Ovary (tissue), 3 donors: Measurements from ENCODE around the gene TXNDC15.

ENCODE experiments used
- CTCF ChIP-seq, 3 donors: fragments of 450-650 bp in 2 of 3; fragments of 200-600 bp in 1 of 3; IDR thresholded peaks; one replicate each; pipeline versions ENCODE4 v1.5.1 to v1.8.0; 2016 to 2022; ENCODE audit warnings: antibody characterized with exemption in 3 of 3, mild to moderate bottlenecking in 1 of 3
- EP300 ChIP-seq: sonication (generic); formaldehyde crosslinking; IDR thresholded peaks from one replicate; pipeline ENCODE4 v1.6.1; 2017; ENCODE audit warnings: antibody characterized with exemption
- POLR2A ChIP-seq: fragments of 450-650 bp; IDR thresholded peaks from one replicate; pipeline ENCODE4 v1.6.1; 2017; ENCODE audit warnings: antibody characterized with exemption, mild to moderate bottlenecking, moderate library complexity
- donor health status: DM: no; HTN: no; CAD: no.

DNA sequence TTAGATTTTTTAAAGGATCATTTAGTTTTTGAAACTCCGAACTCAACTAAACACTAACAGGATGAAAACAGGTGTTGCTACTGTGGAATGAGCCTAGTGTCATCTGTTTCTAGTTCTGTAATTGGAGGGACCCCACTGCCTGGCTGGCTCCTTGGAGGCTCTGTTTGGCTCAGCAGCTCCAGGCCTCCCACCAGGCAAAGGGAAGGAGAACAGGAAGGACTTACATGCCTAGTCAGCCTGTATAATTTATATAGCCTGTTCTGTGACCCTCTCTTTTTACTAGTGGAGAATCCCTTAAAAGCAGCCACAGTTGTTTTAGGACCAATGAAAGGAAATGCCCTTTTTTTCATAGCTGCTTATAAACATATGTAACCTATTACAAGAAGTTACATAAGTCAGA is 49.5 kb upstream of the TXNDC15 start:
- TF ChIP-seq POLR2A: no peak
- TF ChIP-seq CTCF (IDR thresholded peaks at IDR 0.05): no peak
- no peak for TF ChIP-seq EP300
